Effector memory CD8-positive, alpha-beta T cell (primary cell): Measurements from ENCODE around the gene MYOM1.
"Not testable (repeated sequence)": the region's sequence is repeated elsewhere in the genome, so short reads cannot be mapped to it uniquely, and the experiment has no call there.

Experiments used
- ATAC-seq: fragments of 150-1000 bp; cut with Tn5 transposase; replicated peaks from 2 replicates; pipeline ENCODE4 v1.10.0; 2021; ENCODE audit warnings: mild to moderate bottlenecking, moderate library complexity
- DNase-seq, 3 experiments: peaks; one replicate each; pipeline ENCODE4 v3.0.0; 2021
- H3K27ac Mint-ChIP-seq, 2 donors: one replicate each; pipeline ENCODE4 v1.8.0; 2022; ENCODE audit warnings: mild to moderate bottlenecking in 2 of 2, mixed read lengths in 2 of 2, moderate library complexity in 2 of 2
- H3K27me3 Mint-ChIP-seq, 2 donors: one replicate each; pipeline ENCODE4 v1.8.0; 2022; ENCODE audit warnings: mixed read lengths in 2 of 2
- H3K36me3 Mint-ChIP-seq: one replicate; pipeline ENCODE4 v1.8.0; 2022; ENCODE audit warnings: mild to moderate bottlenecking, moderate library complexity, mixed read lengths; ENCODE audit not compliant: insufficient read depth
- H3K4me1 Mint-ChIP-seq, 2 donors: one replicate each; pipeline ENCODE4 v1.8.0; 2022; ENCODE audit warnings: low read depth in 2 of 2, mixed read lengths in 2 of 2
- H3K4me3 Mint-ChIP-seq, 2 donors: one replicate each; pipeline ENCODE4 v1.8.0; 2022; ENCODE audit warnings: mild to moderate bottlenecking in 2 of 2, mixed read lengths in 2 of 2, moderate library complexity in 2 of 2
- H3K9me3 Mint-ChIP-seq, 2 donors: one replicate each; pipeline ENCODE4 v1.8.0; 2022; ENCODE audit warnings: mixed read lengths in 2 of 2

The MYOM1 gene

GRCh38 chr18:3044931-3045698 lies 174.7 kb downstream of the MYOM1 start:
- Mint-ChIP-seq H3K27ac (no peak overlapping the region), H3K36me3 (no peaks in the 10 kb centered on the region), H3K9me3 (no peaks in the 10 kb centered on the region), H3K27me3 (no peaks in the 10 kb centered on the region), H3K4me1 (peaks cover 2 to 3% of the 10 kb centered on the region in 2 donors), H3K4me3 (no peak overlapping the region)
- ATAC-seq (no peak), DNase-seq (no peak)

DNA sequence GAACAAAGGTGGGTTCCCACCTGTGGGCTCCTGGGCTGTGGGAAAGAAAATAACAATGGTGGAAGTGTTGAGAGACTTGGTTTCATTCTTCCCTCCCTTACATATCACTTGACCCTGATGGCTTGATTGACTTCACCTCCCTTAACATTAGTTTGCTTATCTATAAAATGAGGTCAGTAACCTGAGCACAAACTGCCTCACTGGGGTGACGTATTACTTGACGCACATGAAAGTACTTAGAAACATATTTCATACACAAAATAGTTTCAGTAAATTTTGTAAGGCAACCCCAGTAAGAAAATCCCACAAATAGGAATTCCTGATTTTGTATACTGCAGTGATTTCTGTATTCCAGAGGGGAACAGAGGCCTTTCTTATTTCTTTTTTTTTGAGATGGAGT lies 177.4 kb downstream of the MYOM1 start:
- Mint-ChIP-seq H3K36me3 (no peaks in the 10 kb centered on the region), H3K4me1 (peaks cover 6 to 8% of the 10 kb centered on the region in 2 donors), H3K27ac (no peak overlapping the region), H3K9me3 (no peaks in the 10 kb centered on the region), H3K27me3 (no peaks in the 10 kb centered on the region), H3K4me3 (no peak overlapping the region)
- ATAC-seq (no peak), DNase-seq (no peak)

DNA sequence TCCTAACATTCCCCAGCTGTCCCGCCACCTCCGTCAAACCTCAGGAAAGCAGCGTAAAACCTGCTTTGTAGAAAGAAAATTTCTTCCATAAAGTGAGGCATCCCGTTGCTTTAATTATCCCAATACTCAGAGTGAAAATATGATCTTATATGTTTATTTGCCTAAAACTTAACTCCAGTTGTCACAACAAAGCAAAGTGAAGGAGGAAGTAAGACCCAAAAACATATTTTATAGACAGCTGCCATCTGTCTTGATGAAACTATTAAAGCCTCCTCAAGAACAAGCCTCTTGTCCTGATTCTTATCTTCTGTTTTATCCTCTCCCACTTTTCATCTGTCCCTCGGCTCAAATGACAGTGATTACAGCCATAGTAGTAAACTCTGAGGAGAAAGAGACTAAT lies 177.9 kb downstream of the MYOM1 start:
- ATAC-seq (no peak), DNase-seq (no peak)
- Mint-ChIP-seq H3K4me3 (no peak overlapping the region), H3K9me3 (no peaks in the 10 kb centered on the region), H3K27me3 (no peaks in the 10 kb centered on the region), H3K27ac (no peak overlapping the region), H3K36me3 (no peaks in the 10 kb centered on the region), H3K4me1 (peaks cover 6 to 9% of the 10 kb centered on the region in 2 donors)

GRCh38 chr18:3040881-3041280 lies 178.9 kb downstream of the MYOM1 start:
- Mint-ChIP-seq H3K36me3 (no peaks in the 10 kb centered on the region), H3K9me3 (no peaks in the 10 kb centered on the region), H3K4me3 (no peak overlapping the region), H3K4me1 (peaks cover 6 to 7% of the 10 kb centered on the region in 2 donors), H3K27me3 (no peaks in the 10 kb centered on the region), H3K27ac (no peak overlapping the region)
- no peak for ATAC-seq
- no peak for DNase-seq

- ATAC-seq = no peak
- Mint-ChIP-seq H3K4me1 (peaks cover 6 to 7% of the 10 kb centered on the region in 2 donors), H3K27me3 (no peaks in the 10 kb centered on the region), H3K36me3 (no peaks in the 10 kb centered on the region), H3K9me3 (no peaks in the 10 kb centered on the region), H3K27ac (no peak overlapping the region), H3K4me3 (no peak overlapping the region)
- no peak for DNase-seq
Observed at GRCh38 chr18:3040173-3040572, 179.6 kb downstream of the MYOM1 start.

DNA sequence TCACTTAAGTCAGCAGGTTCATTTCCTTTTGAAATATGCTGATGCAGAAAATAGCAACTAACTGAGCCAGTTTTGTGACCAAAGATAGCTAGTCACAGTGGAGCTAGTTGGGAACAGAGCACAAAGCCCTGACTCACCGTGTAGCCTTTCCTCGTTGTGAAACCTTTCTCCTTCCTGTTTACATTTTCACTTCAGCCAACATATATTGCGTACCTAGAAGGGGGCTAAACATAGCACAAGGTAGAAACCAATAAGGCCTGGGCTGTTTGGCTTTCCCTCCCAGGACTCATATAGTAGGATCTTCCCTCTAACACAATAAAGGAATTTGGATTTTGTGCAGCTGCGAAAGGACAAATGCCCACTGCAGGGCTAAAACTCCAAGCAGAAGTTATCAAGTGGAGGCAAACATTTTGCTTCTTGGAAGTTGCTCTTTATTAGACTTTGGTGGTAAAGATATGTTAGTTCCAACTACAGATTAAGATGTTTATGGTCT lies 182.3 kb downstream of the MYOM1 start:
- Mint-ChIP-seq H3K9me3 (no peaks in the 10 kb centered on the region), H3K36me3 (no peaks in the 10 kb centered on the region), H3K4me3 (peak overlapping the region in 1 of 2 donors; percentile 6), H3K27me3 (no peaks in the 10 kb centered on the region), H3K27ac (peak overlapping the region; percentile 62 to 73), H3K4me1 (peaks cover 4 to 7% of the 10 kb centered on the region in 2 donors)
- ATAC-seq = peak; percentile 67
- DNase-seq = no peak

GRCh38 chr18:3036108-3036507 lies 183.7 kb downstream of the MYOM1 start:
- DNase-seq (no peak), ATAC-seq (no peak)
- peak overlapping the region in 1 of 2 donors; percentile 14 for H3K27ac Mint-ChIP-seq
- no peak overlapping the region for H3K4me3 Mint-ChIP-seq
- H3K9me3 Mint-ChIP-seq = no peaks in the 10 kb centered on the region
- H3K36me3 Mint-ChIP-seq = no peaks in the 10 kb centered on the region
- H3K4me1 Mint-ChIP-seq = peaks cover 4 to 7% of the 10 kb centered on the region in 2 donors
- no peaks in the 10 kb centered on the region for H3K27me3 Mint-ChIP-seq

- no peaks in the 10 kb centered on the region for H3K36me3 Mint-ChIP-seq
- peak overlapping the region in 1 of 2 donors; percentile 14 for H3K27ac Mint-ChIP-seq
- H3K4me1 Mint-ChIP-seq = peaks cover 4 to 7% of the 10 kb centered on the region in 2 donors
- no peaks in the 10 kb centered on the region for H3K9me3 Mint-ChIP-seq
- DNase-seq (no peak), ATAC-seq (no peak)
- H3K4me3 Mint-ChIP-seq = no peak overlapping the region
- H3K27me3 Mint-ChIP-seq = no peaks in the 10 kb centered on the region
Observed at GRCh38 chr18:3035635-3036034, 184.1 kb downstream of the MYOM1 start.

DNA sequence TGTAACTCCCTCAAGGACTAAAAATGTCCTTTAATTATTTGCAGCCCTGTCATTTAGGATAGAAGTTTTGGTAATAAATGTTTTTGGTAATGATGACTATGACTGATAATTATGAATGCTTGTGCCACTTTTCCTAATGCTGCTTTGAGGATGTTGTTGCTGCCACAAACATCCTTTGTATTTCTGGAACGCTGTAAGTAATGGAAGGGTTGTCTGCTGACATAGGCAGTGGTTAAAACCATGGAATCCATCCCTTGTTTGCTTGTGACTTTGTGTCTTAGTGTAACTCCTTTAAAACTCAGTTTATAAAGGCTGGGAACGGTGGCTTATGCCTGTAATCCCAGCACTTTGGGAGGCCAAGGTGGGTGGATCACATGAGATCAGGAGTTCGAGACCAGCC lies 187.0 kb downstream of the MYOM1 start:
- DNase-seq (no peak), ATAC-seq (no peak)
- H3K9me3 Mint-ChIP-seq = no peaks in the 10 kb centered on the region
- peaks cover 6% of the 10 kb centered on the region for H3K36me3 Mint-ChIP-seq
- no peak overlapping the region for H3K27ac Mint-ChIP-seq
- H3K4me1 Mint-ChIP-seq = peaks cover 3 to 5% of the 10 kb centered on the region in 2 donors
- no peak overlapping the region for H3K4me3 Mint-ChIP-seq
- no peaks in the 10 kb centered on the region for H3K27me3 Mint-ChIP-seq

DNA sequence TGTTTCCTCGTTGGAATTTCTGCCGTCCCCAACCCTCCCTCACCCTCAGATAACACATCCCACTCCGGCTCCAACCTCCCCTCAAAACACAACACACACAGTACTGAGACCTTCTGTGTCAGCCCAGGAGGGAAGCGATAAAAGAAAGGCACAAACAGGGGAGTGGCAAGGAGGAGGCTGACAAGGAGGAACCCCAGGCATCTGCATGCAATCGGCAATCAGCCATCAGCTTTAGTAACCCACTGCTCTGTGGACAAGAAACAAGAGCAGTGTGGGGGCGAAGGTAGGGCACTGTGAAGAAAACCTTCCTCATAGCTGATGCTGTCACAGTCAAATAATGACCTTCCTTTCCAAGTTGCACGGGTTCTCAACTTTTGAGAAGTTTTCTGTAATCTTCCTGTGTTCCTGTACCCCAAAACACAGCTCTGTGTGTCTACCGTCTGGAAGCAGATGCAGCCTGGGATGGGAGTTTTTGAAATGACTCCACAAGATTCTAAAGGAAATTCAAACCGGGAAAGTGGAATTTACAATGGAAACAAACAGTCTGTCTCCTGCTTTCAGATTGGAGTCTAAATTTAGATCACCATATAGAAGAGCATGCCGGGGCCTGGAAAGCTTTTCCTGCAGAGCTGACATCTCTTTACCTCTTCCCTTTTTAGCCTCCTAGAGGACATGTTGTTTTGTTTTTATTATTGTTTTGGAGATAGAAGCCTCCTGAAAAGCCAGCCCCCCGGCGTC lies 190.4 kb downstream of the MYOM1 start:
- Mint-ChIP-seq H3K36me3 (peaks cover 6% of the 10 kb centered on the region), H3K4me3 (no peak overlapping the region), H3K27ac (no peak overlapping the region), H3K27me3 (no peaks in the 10 kb centered on the region), H3K4me1 (no peaks in the 10 kb centered on the region), H3K9me3 (no peaks in the 10 kb centered on the region)
- DNase-seq = no peak
- no peak for ATAC-seq

DNA sequence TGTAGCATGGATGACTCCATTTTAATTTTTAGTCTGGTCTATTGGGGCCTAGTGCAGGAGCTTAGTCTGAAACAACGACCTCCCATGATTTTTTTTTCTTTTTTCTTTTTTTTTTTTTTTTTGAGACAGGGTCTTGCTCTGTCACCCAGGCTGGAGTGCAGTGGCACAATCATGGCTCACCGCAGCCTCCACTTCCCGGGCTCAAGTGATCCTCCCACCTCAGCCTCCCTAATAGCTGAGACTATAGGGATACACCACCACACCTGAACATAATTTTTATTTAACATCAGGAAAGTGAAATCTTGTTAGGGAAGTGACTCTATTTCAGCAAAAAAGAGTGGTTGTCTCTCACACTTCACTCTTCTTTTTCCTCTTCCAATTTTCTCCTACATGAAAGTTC lies 191.7 kb downstream of the MYOM1 start:
- H3K4me3 Mint-ChIP-seq, ATAC-seq, H3K9me3 Mint-ChIP-seq, H3K27ac Mint-ChIP-seq, H3K36me3 Mint-ChIP-seq, H3K27me3 Mint-ChIP-seq, DNase-seq, H3K4me1 Mint-ChIP-seq: not testable (repeated sequence)

DNA sequence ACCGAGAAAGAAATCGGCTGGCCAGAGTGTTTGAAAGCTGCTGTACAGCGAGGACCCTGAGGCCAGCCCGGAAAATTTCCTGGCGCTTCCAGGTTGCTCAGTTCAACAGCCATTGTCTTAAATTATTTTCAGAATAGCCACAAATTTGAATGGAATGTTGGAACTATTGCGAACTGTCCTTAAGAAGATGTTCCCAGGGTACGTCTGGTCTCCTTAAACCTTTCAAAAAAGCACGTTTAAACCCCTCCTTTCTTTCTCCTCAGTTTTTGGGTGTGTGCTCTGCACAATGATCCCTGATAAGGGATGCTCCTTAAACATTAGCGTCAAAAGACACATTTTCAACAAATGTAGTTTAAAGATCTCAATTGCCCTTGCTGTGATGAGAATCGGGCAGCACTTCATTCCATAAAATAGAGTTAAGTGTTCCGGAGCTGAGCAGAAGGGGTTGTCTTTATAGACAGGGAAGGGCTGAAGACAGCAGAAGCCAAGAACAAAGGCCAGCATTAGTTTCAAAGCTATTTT lies 192.3 kb downstream of the MYOM1 start:
- DNase-seq (no peak), ATAC-seq (no peak)
- H3K4me1 Mint-ChIP-seq = no peaks in the 10 kb centered on the region
- peaks cover 6% of the 10 kb centered on the region for H3K36me3 Mint-ChIP-seq
- H3K4me3 Mint-ChIP-seq = no peak overlapping the region
- H3K27me3 Mint-ChIP-seq = no peaks in the 10 kb centered on the region
- H3K9me3 Mint-ChIP-seq = no peaks in the 10 kb centered on the region
- H3K27ac Mint-ChIP-seq = no peak overlapping the region

- no peaks in the 10 kb centered on the region for H3K9me3 Mint-ChIP-seq
- H3K4me1 Mint-ChIP-seq = no peaks in the 10 kb centered on the region
- peaks cover 6% of the 10 kb centered on the region for H3K36me3 Mint-ChIP-seq
- no peaks in the 10 kb centered on the region for H3K27me3 Mint-ChIP-seq
- no peak overlapping the region for H3K4me3 Mint-ChIP-seq
- ATAC-seq (no peak), DNase-seq (no peak)
- H3K27ac Mint-ChIP-seq = no peak overlapping the region
Observed at GRCh38 chr18:3025544-3025943, 194.2 kb downstream of the MYOM1 start.

DNA sequence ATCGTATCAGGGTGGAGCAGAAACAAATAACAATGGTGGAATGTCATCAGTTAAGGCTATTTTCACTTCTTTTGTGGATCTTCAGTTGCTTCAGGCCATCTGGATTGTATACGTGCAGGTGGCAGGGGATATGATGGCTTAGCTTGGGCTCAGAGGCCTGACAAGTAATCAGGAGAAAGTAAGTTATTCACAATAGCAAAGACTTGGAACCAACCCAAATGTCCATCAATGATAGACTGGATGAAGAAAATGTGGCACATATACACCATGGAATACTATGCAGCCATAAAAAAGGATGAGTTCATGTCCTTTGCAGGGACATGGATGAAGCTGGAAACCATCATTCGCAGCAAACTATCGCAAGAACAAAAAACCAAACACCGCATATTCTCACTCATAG lies 196.2 kb downstream of the MYOM1 start:
- H3K9me3 Mint-ChIP-seq, H3K27ac Mint-ChIP-seq, H3K27me3 Mint-ChIP-seq, DNase-seq, ATAC-seq, H3K36me3 Mint-ChIP-seq, H3K4me1 Mint-ChIP-seq, H3K4me3 Mint-ChIP-seq: not testable (repeated sequence)
